Activated CD8-positive, alpha-beta T cell treated with anti-CD3 and anti-CD28 coated beads, Interleukin-2, amount 10 ng/mL, durations not matched to agents 7 days and 5 days (primary cell): ENCODE data around the gene NLRX1. TPM values are rescaled to one million over a fixed set of nuclear protein-coding genes. Genes with fewer than 3 reads are reported as not detected.
"Not testable (repeated sequence)": the region's sequence is repeated elsewhere in the genome, so short reads cannot be mapped to it uniquely, and the experiment has no call there.

Source experiments
- ATAC-seq: fragments of 150-1000 bp; cut with Tn5 transposase; one replicate; pipeline ENCODE4 v1.10.0; 2021; ENCODE audit warnings: moderate library complexity
- CTCF ChIA-PET: fragments of 350-600 bp; sonication (Branson Sonifier 250); formaldehyde crosslinking; loops from one replicate; lab custom pipeline; 2021; ENCODE audit warnings: antibody characterized with exemption; lab: Charles Lee
- POLR2A ChIA-PET: fragments of 350-600 bp; sonication (Branson Sonifier 250); formaldehyde crosslinking; loops from one replicate; lab custom pipeline; 2021; ENCODE audit warnings: antibody characterized with exemption; lab: Charles Lee
- DNase-seq: peaks from one replicate; pipeline ENCODE4 v3.0.0-alpha.2; 2020
- H3K27ac Mint-ChIP-seq: one replicate; pipeline ENCODE4 v1.8.0; 2021; ENCODE audit warnings: mild to moderate bottlenecking, mixed read lengths
- H3K27me3 Mint-ChIP-seq: one replicate; pipeline ENCODE4 v1.8.0; 2021; ENCODE audit warnings: low read depth, mixed read lengths
- H3K36me3 Mint-ChIP-seq: one replicate; pipeline ENCODE4 v1.8.0; 2021; ENCODE audit warnings: low read depth, mixed read lengths
- H3K4me1 Mint-ChIP-seq: one replicate; pipeline ENCODE4 v1.8.0; 2021; ENCODE audit warnings: low read depth, mixed read lengths
- H3K4me3 Mint-ChIP-seq: one replicate; pipeline ENCODE4 v1.8.0; 2021; ENCODE audit warnings: mild to moderate bottlenecking, mixed read lengths
- H3K9me3 Mint-ChIP-seq: one replicate; pipeline ENCODE4 v1.8.0; 2022; ENCODE audit warnings: mixed read lengths; ENCODE audit not compliant: insufficient read depth
- total RNA-seq, 2 experiments: library from RNA; stranded (reverse); gene quantifications; one replicate each; pipeline ENCODE4 v1.2.3, GENCODE V29; 2021

The NLRX1 gene
- total RNA-seq, 2 experiments from 2014 or later: 24.6 to 24.8 TPM

GRCh38 chr11:119209186-119209585, 40.7 kb downstream of the NLRX1 start:
- CTCF ChIA-PET: interaction anchor here (0.6 to 3.5 kb wide), 5 partner anchors 12 to 144 kb away, joined by 3 to 15 read pairs (median 4); no protein-coding TSS in a partner anchor
- no peaks in the 10 kb centered on the region for H3K9me3 Mint-ChIP-seq
- H3K4me3 Mint-ChIP-seq: no peak overlapping the region
- DNase-seq: no peak
- POLR2A ChIA-PET: no interaction called here
- peaks cover 12% of the 10 kb centered on the region for H3K36me3 Mint-ChIP-seq
- ATAC-seq: no peak
- H3K4me1 Mint-ChIP-seq: peaks cover 29% of the 10 kb centered on the region
- no peak overlapping the region for H3K27ac Mint-ChIP-seq
- H3K27me3 Mint-ChIP-seq: no peaks in the 10 kb centered on the region

- DNase-seq: no peak
- Mint-ChIP-seq H3K27ac (no peak overlapping the region), H3K27me3 (no peaks in the 10 kb centered on the region), H3K36me3 (peaks cover 17% of the 10 kb centered on the region), H3K4me1 (peaks cover 23% of the 10 kb centered on the region), H3K4me3 (no peak overlapping the region), H3K9me3 (no peaks in the 10 kb centered on the region)
- ChIA-PET CTCF (interaction anchor here (0.6 to 3.5 kb wide), 3 partner anchors 75 to 265 kb away, joined by 3 to 15 read pairs (median 5); no protein-coding TSS in a partner anchor), POLR2A (no interaction called here)
- no peak for ATAC-seq
Observed at GRCh38 chr11:119210050-119210449, 41.5 kb downstream of the NLRX1 start.

- DNase-seq: no peak
- Mint-ChIP-seq H3K27ac (no peak overlapping the region), H3K4me3 (no peak overlapping the region), H3K36me3 (peaks cover 16% of the 10 kb centered on the region), H3K4me1 (peaks cover 25% of the 10 kb centered on the region), H3K27me3 (no peaks in the 10 kb centered on the region), H3K9me3 (no peaks in the 10 kb centered on the region)
- ATAC-seq: no peak
- CTCF ChIA-PET: interaction anchor here (1.2 kb wide), 1 partner anchor 120 kb away, joined by 5 read pairs; no protein-coding TSS in a partner anchor
- POLR2A ChIA-PET: no interaction called here
Observed at GRCh38 chr11:119218141-119218878, 49.8 kb downstream of the NLRX1 start.

GRCh38 chr11:119222308-119222707, 53.8 kb downstream of the NLRX1 start:
- no peak overlapping the region for H3K27ac Mint-ChIP-seq
- ChIA-PET POLR2A (interaction anchor here (0.6 kb wide), 2 partner anchors 44 to 114 kb away, joined by 3 read pairs; no protein-coding TSS in a partner anchor), CTCF (interaction anchor here (0.6 to 0.9 kb wide), 2 partner anchors 30 to 45 kb away, joined by 3 read pairs; no protein-coding TSS in a partner anchor)
- no peak for DNase-seq
- no peak for ATAC-seq
- H3K27me3 Mint-ChIP-seq: no peaks in the 10 kb centered on the region
- H3K36me3 Mint-ChIP-seq: peaks cover 28% of the 10 kb centered on the region
- H3K4me3 Mint-ChIP-seq: no peak overlapping the region
- peaks cover 29% of the 10 kb centered on the region for H3K4me1 Mint-ChIP-seq
- H3K9me3 Mint-ChIP-seq: no peaks in the 10 kb centered on the region

- CTCF ChIA-PET: interaction anchor here (0.9 kb wide), 1 partner anchor 31 kb away, joined by 3 read pairs; no protein-coding TSS in a partner anchor
Observed at GRCh38 chr11:119222891-119223290, 54.4 kb downstream of the NLRX1 start.

GRCh38 chr11:119223856-119224255, 55.3 kb downstream of the NLRX1 start:
- peak overlapping the region; percentile 39 for H3K27ac Mint-ChIP-seq
- H3K36me3 Mint-ChIP-seq: peaks cover 19% of the 10 kb centered on the region
- H3K4me3 Mint-ChIP-seq: no peak overlapping the region
- CTCF ChIA-PET: interaction anchor here (1.0 kb wide), 2 partner anchors 18 to 61 kb away, joined by 3 to 4 read pairs; partner anchors contain the start of gene CBL
- no peak for DNase-seq
- no peaks in the 10 kb centered on the region for H3K27me3 Mint-ChIP-seq
- peaks cover 32% of the 10 kb centered on the region for H3K4me1 Mint-ChIP-seq
- POLR2A ChIA-PET: no interaction called here
- H3K9me3 Mint-ChIP-seq: no peaks in the 10 kb centered on the region
- ATAC-seq: no peak

More at GRCh38 chr11:119222891-119223290, 54.4 kb downstream of the NLRX1 start:
- no peaks in the 10 kb centered on the region for H3K27me3 Mint-ChIP-seq
- no peaks in the 10 kb centered on the region for H3K9me3 Mint-ChIP-seq
- POLR2A ChIA-PET: interaction anchor here (0.6 kb wide), 1 partner anchor 115 kb away, joined by 3 read pairs; no protein-coding TSS in a partner anchor
- ATAC-seq (no peak), DNase-seq (no peak)
- H3K27ac Mint-ChIP-seq: no peak overlapping the region
- peaks cover 25% of the 10 kb centered on the region for H3K36me3 Mint-ChIP-seq
- no peak overlapping the region for H3K4me3 Mint-ChIP-seq
- peaks cover 29% of the 10 kb centered on the region for H3K4me1 Mint-ChIP-seq

GRCh38 chr11:119228535-119229287, 60.2 kb downstream of the NLRX1 start:
- not testable (repeated sequence) for H3K9me3 Mint-ChIP-seq, DNase-seq, H3K27me3 Mint-ChIP-seq
- peak overlapping the region; percentile 58 for H3K27ac Mint-ChIP-seq
- POLR2A ChIA-PET: interaction anchor here (0.6 kb wide), 1 partner anchor 23 kb away, joined by 3 read pairs; the partner anchor contains the start of gene CBL
- peak overlapping the region; percentile 49 for H3K4me3 Mint-ChIP-seq
- CTCF ChIA-PET: interaction anchor here (0.6 to 1.4 kb wide), 7 partner anchors 22 to 119 kb away, joined by 3 to 7 read pairs (median 3); partner anchors contain the start of gene CBL
- peaks cover 38% of the 10 kb centered on the region for H3K36me3 Mint-ChIP-seq
- ATAC-seq: peak; percentile 75
- peaks cover 38% of the 10 kb centered on the region for H3K4me1 Mint-ChIP-seq

GRCh38 chr11:119229288-119229672, 60.8 kb downstream of the NLRX1 start:
- no peak for DNase-seq
- peaks cover 33% of the 10 kb centered on the region for H3K4me1 Mint-ChIP-seq
- H3K4me3 Mint-ChIP-seq: peak overlapping the region; percentile 49
- H3K36me3 Mint-ChIP-seq: peaks cover 37% of the 10 kb centered on the region
- ATAC-seq: no peak
- H3K27ac Mint-ChIP-seq: peak overlapping the region; percentile 58
- H3K9me3 Mint-ChIP-seq: no peaks in the 10 kb centered on the region
- ChIA-PET CTCF (interaction anchor here (0.6 to 1.4 kb wide), 6 partner anchors 22 to 118 kb away, joined by 3 to 7 read pairs (median 4); partner anchors contain the start of gene CBL), POLR2A (interaction anchor here (0.6 kb wide), 1 partner anchor 23 kb away, joined by 3 read pairs; the partner anchor contains the start of gene CBL)
- no peaks in the 10 kb centered on the region for H3K27me3 Mint-ChIP-seq

- CTCF ChIA-PET: interaction anchor here (0.5 to 1.4 kb wide), 4 partner anchors 24 to 1797 kb away, joined by 3 to 7 read pairs (median 4); partner anchors contain the start of gene CBL
- POLR2A ChIA-PET: interaction anchor here (0.6 kb wide), 2 partner anchors 24 to 594 kb away, joined by 3 read pairs; partner anchors contain the start of gene CBL
- H3K9me3 Mint-ChIP-seq: no peaks in the 10 kb centered on the region
- no peak overlapping the region for H3K4me3 Mint-ChIP-seq
- peaks cover 32% of the 10 kb centered on the region for H3K4me1 Mint-ChIP-seq
- DNase-seq: no peak
- no peaks in the 10 kb centered on the region for H3K27me3 Mint-ChIP-seq
- peaks cover 39% of the 10 kb centered on the region for H3K36me3 Mint-ChIP-seq
- H3K27ac Mint-ChIP-seq: no peak overlapping the region
- ATAC-seq: no peak
Observed at GRCh38 chr11:119229741-119230140, 61.2 kb downstream of the NLRX1 start.
